Stimulated activated CD4-positive, alpha-beta T cell treated with anti-CD3 and anti-CD28 coated beads, Interleukin-4, amount 100 ng/mL, for 1 hour (primary cell): Measurements from ENCODE around the gene CCR5AS.
"Not testable (repeated sequence)": the region's sequence is repeated elsewhere in the genome, so short reads cannot be mapped to it uniquely, and the experiment has no call there.

ENCODE experiments used
- DNase-seq: peaks from one replicate; pipeline ENCODE4 v3.0.0-alpha.2; 2020

Gene CCR5AS

DNA sequence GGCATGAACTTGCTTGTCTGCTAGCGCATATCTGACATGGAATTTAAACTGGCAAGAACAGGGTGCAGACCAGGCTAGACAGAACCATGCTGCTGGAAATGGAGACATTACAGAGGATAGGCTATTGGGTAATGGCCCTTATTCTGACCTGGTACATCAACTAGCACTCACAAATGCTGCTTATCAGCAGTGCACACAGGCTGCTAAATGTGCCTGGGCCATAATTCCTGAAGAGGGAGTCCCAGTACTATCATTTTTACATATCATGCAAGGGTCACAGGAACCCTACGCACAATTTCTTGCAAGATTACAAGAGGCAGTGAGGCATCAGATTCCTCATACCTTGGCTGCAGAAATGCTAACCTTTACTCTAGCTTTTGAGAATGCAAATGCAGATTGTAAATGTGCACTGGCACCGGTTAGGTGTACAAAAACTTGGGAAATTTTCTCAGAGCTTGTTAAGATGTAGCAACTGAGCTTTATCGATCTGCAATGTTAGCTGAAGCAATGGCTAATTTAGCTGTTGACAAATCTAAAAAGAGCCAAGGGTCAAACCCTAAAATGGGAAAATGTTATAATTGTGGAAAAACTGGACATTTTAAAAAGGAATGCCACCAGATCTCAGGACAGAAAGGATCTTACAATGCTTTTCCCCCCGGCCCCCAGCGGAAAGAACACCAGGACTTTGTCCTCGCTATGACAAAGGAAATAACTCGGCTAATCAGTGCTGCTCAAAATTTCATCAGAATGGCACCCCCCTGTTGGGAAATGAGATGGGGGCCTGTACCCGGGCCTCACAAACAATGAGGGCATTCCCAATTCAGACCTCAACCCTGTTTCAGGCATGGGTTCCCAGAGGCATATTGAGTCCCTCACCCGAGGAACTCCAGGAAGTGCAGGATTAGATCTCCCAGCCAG, 21.3 kb upstream of the CCR5AS start:
- DNase-seq, result no peak

DNA sequence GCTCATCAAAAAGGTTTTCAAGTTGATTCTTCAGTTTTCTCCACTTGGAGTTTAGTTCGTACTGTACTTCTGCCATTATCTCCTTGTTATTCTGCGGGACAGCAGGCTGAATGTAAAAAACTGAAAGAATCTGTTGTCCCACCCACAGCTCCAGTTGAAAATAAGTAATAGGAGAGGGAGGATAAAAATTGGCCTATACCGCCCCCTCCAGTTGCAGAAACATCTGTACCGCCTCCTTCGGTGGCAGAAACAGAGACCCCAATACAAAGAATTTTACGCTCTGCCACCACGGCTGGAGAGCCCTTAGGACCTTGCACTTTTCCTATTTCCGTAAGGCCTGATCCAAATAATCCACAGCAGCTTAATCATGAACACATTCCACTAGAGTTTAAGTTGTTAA, 20.5 kb upstream of the CCR5AS start:
- not testable (repeated sequence) for DNase-seq

DNA sequence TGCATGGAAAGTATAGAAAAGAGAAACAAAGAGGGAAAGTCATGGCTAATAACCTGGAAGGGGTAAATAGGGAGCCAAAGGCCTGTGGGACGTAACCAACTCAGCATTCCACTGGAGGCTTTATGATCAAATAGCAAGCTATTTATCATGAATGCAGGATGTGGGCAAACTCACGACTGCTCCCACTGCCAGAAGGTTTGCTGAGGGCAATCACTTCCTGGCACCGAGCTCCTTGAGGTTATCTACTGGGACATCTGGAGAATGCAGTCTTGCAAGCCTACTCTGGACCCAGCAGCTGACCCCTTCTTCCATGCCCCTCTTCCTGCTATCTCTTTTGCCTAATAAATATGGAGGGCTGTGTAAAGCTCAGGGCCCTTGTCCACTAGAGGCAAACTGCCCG, 19.6 kb upstream of the CCR5AS start:
- not testable (repeated sequence) for DNase-seq

DNA sequence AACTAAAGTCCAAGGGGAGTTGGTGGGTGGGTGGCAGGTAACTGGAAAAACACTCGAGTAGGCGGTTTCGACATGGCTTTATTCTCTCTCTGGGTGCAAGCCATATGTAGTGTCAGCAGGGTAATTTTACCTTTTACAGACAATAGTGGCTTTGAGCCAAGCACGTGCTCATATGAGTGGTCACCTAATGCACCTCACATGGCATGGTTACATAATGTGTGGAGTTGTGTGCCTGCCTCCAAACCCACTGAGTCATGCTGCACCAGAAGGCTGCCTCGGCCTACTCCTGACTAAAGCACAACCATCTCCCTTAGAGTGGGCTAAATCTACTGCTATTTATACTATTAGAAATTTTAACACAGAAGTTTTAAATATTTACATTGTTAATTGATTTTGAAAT, 16.7 kb upstream of the CCR5AS start:
- DNase-seq, result no peak

DNA sequence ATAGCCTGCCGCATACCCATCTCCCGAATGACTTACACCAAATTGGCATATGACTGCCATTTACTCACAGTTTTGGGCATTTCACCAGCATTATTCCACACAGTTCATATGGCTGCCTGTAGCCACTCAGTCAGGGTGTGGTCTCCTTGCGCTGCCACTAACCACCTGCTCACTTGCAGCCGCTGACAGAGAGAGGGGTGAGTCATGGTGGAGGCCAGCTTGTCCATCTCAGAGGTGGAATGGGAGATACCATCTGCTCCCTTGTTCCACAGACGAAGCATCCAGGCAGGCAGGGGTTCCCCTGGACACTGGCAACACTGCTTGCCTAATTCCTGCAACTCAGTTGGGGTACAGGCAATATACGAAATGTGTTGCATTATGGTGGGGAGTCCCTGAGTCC, 15.8 kb upstream of the CCR5AS start:
- DNase-seq, result no peak

DNA sequence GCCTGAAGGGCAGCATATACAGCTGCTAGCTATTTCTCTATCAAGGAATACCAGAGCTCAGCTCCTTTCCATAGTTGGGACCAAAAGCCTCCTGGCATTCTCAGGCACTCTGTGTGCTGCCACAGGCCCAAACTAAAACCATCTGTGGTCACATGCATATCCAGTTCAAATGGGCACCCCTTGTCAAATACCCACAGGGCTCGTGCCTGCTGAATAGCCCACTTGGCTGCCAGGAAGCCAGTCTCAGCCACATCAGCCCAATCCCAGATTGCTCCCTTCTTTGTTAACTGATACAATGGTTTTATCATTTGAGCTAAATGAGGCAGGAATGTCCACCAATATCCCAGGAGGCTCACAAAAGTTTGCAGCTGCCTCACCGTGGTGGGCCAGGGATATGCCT, 14.1 kb upstream of the CCR5AS start:
- no peak for DNase-seq

DNA sequence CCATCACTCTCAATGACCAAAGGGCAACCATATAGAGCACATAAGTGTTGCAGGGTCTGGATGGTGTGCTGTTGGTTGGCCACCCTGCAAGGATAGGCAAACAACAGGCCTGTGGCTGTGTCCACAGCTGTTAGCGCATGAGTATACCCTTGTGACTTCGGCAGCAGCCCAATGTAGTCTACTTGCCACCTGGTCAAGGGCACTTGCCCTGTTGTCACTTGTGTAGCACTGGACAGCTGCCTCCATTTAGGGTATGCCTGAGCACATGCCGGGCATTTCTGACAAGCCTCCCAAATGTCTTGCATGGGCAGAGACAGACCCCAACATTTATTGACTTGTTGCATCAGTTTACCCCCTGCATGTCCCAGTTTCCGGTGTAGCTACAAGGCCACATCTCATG, 12.9 kb upstream of the CCR5AS start:
- no peak for DNase-seq

DNA sequence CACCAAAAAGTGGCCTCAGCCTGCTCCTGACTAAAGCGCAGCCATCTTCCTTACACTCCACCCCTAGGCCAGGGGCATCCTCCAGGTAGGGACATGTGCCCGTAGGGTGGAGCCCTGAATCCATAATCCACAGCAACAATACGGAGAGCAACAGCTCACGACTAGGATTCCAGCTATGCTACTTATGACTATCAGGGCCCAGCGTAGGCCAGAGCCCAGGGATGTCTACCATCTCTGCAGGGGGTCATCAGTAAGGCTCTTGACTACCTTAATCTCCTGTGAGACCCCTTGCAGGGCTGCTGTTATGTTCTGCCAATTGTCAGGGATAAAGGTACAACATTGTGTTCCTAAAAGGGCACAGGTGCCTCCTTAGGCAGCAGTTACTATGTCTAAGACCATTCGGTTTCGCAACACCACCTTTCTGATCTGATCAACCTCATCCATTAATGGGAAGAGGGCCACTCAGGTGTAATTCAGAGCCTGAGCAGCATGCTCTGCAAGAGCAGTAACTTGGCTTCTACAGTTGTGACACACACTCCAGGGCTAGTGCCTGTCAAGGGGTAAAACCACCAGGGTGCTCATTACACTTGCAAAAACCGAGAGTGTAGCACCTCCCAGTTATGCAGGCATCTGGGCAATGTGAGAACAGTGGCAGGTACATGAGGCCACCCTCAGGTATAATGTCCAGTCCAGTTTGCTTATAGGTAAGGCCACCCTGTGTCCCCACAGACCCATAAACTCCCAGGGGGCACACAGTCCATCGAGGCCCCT, 11.2 kb upstream of the CCR5AS start:
- DNase-seq, result no peak

DNA sequence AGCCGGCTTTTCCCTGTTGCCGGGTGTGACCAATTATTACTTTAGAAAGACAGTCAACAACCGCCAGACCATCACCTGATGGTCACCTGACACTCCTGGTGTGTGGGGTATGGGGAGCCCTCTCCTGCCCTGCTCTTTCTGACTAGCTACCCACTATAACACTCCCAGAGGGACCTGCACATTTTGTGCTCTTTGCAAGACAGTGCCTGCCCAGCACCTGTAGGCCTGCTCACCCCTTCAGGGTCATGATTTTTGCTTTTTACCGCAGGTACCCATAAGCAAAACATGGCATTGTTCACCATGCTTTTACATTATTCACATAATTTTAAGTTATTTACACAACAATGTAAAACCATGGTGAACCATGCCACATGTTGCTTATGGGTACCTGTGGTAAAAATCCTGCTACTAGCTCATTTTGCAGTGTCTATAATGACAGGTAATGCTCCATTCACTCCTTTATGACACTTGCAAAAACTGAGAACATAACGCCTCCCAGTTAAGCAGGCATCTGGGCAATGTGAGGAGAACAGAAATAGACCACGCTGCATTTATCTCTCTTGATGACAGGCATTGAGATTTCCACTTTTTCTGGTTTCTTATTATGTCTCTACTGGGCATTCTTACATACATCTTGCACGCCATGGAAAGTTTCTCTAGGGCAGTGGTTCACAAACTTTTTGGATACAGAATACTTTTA, 10.1 kb upstream of the CCR5AS start:
- DNase-seq, result no peak

DNA sequence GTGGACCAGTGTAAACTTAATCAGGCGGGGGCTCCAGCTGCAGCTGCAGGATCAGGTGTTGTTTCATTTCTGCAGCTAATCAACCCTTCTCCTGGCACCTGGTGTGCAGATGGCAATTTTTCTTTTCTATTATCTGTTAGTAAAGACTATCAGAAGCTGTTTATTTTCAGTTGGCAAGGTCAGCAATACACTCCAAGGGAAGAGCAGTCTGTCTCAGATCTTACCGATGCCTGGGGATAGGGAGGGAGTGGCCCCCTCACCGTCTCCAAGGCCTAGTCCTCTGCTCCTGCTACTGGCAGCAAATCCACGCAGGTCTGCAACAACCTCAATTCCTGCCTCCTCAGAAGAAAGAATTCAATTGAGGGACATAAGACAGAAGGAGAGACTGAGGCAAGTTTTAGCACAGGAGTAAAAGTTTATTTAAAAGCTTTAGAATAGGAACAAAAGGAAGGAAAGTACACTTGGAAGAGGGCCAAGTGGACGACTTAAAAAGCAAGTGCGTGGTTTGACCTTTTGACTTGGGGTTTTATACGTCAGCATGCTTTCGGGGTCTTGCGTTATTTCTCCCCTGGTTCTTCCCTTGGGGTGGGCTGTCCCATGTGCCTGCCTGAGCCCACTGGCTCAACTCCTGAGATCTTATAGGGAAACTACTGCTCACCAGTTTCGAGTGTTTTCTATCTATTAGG, 9.4 kb upstream of the CCR5AS start:
- DNase-seq, result no peak

DNA sequence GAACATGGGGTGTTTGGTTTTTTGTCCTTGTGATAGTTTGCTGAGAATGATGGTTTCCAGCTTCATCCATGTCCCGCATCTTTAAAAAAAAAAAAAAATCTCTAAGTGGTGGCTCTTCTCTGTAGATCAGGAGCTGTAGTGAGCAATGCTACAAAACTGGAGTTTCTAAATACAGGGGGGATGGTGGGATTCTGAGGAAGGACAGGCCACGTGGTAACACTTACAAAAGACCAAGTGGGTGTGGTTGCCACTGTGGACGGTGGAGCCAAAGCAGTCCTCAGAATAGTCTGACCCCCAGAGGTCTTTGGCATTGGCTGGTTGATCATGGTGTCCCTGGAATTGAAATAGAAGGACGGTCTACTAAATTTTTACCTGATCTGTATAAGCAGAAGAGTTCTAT, 7.9 kb upstream of the CCR5AS start:
- DNase-seq, result no peak

DNA sequence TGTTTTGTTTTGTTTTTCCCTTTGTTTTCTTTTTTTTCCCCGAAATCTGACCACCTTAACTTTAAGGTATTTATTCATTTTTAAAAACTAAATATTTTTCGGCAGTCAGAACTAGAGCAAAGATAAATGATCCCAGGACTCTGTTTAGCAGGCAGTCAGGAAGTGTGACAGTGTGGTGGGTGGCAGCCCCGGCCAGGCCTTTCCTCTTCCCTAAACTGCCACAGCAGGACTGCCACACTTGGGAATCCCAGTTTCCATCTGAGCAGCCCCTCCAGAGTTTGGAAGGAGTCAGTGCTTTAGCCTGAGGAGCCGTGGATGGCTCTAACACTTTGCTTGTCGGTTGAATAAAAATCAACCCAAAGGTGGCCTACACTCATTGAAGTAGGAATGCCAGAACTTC, 7.1 kb upstream of the CCR5AS start:
- DNase-seq, result no peak

DNA sequence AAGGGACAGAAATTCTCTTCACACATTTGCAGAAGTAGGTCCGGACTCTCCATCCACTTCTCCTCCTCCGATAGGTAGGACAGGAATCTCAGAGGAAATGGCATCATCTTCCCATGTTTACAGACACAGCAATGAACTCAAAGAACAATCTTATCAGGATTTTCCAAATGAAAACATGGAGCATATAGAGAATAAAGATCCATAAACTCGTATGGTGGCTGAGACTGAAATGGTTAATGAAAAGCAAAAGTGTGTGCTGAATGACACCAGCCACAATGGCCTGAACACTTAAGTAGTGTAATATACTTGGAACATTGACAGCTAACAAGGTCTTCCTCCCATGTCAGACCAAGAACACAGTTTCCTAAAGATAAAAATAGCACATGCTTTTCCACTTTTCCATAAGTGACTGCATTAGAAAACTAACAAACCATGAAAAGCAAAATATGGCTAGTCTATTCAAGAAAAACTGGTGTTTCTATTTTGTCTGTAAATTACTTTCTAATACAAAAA, 6.0 kb upstream of the CCR5AS start:
- no peak for DNase-seq

DNA sequence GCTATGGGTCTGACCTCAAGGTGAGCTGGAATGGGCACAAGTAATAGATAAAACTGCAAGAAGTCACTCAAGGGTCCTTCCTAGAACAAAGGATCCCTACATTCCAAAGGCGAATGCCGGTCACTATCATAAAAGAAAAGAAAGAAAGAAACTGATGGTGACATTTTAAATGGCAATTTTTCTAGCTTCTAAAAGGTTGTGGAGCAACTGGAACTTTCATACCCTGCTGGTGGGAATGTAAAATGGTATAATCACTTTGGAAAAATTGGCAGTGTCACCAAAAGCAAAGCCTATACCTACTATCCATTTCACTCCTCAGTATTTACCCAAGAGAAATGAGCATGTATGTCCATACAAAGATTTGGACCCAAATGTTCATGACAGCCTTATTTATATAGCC, 4.4 kb upstream of the CCR5AS start:
- DNase-seq, result no peak

DNA sequence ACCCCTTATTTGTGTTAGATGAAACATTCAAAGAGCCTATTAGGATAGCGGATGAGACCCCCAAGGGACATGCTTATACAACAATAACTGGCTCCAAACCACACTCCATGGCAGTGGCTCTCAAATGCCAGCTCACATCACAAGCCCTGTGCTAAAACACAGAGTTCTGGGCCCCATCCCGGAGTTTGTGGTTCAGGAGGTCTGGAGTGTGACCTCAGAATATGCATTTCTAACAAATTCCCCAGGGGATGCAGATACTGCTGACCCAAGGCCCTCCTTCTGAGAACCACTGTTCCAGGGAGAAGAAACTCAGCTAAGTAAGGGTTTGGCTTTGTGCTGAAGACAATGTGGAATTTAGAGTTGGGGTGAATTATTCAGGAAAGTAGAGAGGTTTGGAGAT, 3.8 kb upstream of the CCR5AS start:
- no peak for DNase-seq

DNA sequence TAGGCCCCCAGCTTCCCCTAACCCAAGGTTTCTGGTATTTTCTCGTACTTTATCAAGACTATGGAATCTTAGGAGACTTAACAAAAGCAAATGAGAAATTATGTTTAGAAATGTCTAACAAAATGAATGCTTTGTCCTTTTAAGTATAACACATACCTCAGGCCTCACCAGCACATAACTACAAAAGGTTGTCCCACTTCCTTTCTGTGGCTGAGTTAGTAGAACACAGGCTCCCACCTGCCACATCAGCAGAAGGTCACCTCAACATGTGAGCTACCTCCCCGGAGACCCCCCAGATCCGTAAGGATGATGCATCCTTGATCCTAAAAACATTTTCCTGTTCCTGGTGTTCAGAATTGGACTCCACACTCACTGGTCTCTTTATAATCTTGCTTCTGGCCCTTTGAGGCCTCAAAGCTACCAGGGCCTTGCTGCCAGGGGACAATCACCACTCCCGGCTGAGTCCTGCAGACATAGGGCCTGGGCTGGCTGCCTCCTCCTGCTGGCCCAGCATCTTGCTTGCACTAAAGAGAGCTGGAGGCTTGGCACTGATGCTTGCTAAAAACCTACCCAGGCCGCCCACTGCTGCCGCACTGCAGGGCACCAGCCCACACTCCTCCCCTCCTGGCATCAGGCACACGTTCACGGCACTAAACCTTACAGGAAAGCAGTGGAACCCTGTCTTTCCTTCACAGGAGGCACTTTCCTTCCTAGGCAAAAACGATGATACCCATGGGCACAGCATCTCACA, 3.0 kb upstream of the CCR5AS start:
- no peak for DNase-seq

DNA sequence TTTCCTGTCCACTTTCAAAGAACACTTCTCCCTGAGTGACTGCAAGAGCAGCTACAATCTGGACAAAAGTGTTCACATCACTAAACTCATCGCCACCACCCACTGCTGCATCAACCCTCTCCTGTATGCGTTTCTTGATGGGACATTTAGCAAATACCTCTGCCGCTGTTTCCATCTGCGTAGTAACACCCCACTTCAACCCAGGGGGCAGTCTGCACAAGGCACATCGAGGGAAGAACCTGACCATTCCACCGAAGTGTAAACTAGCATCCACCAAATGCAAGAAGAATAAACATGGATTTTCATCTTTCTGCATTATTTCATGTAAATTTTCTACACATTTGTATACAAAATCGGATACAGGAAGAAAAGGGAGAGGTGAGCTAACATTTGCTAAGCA, 2.0 kb upstream of the CCR5AS start:
- no peak for DNase-seq

DNA sequence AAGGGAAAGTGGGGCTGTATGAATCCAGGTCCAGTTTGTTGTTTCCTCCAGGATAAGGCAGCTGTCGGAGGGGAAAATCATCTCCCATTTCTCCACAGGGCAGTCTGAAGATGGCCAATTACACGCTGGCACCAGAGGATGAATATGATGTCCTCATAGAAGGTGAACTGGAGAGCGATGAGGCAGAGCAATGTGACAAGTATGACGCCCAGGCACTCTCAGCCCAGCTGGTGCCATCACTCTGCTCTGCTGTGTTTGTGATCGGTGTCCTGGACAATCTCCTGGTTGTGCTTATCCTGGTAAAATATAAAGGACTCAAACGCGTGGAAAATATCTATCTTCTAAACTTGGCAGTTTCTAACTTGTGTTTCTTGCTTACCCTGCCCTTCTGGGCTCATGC, 1.1 kb upstream of the CCR5AS start:
- no peak for DNase-seq

DNA sequence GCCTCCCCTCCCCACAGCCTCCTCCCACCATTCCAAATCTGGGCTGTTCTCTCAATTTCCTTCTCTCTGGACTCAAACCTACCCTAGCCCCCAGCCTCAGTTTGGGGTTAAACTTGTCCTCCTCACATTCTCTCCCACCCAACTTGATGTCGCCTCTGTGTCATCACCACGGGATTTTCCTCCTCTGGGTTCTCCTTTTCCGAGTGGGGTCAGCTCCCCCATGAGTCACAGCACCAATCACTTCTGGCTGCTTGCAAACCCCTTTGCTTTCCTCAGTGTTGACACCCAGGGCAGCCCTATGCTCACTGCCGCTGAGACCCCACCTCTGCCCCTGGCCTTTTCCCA, 451 bp downstream of the CCR5AS start:
- no peak for DNase-seq

DNA sequence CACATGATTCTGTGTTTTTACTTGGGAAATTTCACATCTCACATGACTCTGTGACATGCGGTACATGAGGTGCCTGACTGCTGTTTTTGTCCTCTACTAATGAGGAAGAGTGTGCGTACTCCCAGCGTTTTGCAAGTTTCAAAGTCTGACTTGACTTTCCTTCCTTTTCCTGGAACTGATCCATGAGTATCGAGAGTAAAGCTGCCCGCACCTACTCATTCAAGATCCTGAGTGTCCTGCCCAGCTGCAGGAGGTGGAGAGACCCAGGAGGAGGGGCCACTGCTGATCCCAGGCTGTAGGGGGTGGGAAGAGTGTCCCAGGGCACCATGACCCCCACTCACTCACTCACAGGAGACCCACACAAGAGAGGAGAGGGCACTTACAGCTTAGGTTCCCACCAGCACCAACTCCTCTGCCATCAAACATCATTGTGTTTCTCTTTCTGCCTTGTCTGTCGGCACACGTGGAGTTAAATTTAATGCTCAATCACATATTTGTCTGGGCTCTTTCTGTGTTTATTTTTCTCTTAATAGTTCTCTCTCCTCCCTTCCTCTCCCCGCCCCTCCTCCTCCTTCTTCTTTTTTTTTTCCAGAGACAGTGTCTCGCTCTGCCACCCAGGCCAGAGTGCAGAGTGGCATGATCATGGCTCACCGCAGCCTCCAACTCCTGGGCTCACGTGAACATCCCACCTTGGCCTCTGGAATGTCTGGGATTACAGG, 1.4 kb downstream of the CCR5AS start:
- DNase-seq, result no peak

DNA sequence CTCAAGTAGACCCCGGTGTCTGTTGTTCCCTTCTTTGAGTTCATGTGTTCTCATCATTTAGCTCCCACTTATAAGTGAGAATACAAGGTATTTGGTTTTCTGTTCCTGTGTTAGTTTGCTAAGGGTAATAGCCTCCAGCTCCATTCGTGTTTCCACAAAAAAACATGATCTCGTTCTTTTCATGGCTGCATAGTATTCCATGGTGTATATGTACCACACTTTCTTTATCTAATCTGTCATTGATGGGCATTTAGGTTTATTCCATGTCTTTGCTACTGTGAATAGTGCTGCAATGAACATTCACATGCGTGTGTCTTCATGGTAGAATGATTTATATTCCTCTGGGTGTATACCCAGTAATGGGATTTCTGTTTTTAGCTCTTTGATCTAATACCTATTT, 4.0 kb downstream of the CCR5AS start:
- not testable (repeated sequence) for DNase-seq

DNA sequence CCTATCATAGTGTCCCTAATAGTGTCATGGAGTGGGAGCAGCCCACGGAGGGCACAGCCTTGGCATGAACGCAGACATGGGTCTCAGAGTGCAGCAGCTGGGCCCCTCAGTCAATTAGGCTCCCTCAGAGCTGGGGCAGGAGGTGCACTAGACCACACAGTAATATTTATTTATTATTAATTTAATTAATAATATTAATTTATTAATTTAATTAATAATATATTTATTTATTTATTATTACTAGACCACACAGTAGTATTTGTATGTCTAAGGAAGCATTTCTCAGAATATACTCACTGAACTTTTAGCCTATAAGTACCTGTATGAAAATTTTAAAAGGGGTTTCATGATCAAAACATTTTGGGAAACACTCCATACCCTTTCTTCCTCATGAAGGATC, 5.3 kb downstream of the CCR5AS start:
- DNase-seq, result no peak
